IPS-NIHi7 (cell line): Measurements from ENCODE around the gene IAPP.
"Not testable (repeated sequence)": the region's sequence is repeated elsewhere in the genome, so short reads cannot be mapped to it uniquely, and the experiment has no call there.

Experiments used
- DNase-seq: peaks from one replicate; pipeline ENCODE4 v3.0.0; 2012; ENCODE audit warnings: mixed read lengths; ENCODE audit errors: extremely low spot score

IAPP gene

DNA sequence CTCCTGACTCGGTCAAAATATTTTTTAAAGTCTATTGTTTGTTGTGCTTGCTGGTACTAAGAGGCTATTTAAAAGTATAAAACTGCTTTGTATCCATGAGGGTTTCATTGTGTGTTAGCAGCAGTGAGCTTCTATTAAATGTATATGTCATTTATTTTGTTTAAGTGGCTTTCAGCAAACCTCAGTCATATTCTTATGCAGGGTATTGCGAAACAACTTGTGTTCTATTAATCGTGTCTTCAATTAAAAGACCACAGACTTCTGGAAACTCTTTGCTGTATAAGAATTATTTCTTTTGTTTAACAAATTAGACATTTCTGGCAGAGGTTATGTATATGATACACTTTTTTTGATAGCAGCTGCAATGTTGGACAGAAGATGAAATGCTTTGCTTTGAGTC, 6.5 kb downstream of the IAPP start:
- no peak for DNase-seq

DNA sequence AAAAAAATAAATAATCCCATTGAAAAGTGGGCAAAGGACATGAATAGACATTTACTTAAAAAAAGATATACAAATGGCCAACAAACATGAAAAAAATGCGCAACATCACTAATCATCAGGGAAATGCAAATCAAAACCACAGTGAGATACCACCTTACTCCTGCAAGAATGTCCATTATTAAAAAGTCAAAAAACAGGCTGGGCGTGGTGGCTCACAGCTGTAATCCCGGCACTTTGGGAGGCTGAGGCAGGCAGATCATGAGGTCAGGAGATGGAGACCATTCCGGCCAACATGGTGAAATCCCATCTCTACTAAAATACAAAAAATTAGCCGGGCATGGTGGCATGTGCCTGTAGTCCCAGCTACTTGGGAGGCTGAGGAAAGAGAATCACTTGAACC, 8.6 kb downstream of the IAPP start:
- not testable (repeated sequence) for DNase-seq

DNA sequence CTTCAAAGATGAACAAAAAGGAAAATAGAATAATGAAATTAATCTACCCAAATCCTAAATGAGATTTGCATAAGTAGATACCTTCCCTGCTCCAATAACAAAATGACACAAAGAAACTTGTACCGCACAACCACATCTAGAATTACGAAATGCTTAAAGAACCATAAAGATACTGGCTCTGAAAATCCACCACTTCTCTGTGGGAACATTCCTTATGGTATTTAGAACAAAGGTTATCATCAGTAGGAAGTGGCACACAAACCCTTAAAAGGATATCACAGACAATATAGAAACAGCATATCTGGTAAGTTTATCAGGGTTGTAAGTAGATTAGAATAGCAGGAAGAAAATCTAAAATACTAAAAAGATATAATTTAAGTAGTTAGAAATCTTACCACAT, 11.6 kb downstream of the IAPP start:
- DNase-seq: no peak

DNA sequence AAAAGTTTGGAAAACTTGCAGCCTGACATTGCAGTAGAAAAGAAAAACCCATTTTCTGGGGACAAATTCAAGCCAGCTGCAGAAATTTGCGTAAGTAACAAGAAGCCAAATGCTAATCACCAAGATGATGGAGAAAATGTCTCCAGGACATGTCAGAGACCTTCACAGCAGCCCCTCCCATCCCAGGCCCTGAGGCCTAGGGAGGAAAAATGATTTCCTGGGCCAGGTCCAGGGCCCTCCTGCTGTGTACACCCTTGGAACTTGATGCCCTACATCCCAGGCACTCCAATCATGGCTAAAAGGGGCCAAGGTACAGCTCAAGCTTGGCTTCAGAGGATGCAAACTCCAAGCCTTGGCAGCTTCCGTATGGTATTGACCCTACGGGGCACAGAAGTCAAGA, 14.5 kb downstream of the IAPP start:
- no peak for DNase-seq

DNA sequence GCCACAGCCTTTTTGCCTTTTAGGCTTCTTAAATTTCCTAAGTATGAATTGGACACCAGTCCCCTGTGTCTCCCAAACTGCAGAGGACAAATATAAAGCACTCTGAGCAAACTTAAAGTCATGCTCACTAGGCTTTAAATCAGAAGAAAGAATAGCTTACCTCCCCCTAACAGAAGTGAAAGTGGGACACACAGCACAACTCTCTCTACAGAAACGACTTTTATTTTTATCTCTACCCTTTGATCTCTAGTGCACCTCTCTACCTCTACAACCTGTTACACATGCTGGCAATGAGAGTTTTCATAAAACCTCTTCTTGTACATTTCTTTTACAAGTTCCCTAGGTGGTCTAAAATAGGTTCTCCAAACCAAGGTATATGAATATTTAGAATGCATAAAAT, 19.7 kb downstream of the IAPP start:
- DNase-seq: no peak

DNA sequence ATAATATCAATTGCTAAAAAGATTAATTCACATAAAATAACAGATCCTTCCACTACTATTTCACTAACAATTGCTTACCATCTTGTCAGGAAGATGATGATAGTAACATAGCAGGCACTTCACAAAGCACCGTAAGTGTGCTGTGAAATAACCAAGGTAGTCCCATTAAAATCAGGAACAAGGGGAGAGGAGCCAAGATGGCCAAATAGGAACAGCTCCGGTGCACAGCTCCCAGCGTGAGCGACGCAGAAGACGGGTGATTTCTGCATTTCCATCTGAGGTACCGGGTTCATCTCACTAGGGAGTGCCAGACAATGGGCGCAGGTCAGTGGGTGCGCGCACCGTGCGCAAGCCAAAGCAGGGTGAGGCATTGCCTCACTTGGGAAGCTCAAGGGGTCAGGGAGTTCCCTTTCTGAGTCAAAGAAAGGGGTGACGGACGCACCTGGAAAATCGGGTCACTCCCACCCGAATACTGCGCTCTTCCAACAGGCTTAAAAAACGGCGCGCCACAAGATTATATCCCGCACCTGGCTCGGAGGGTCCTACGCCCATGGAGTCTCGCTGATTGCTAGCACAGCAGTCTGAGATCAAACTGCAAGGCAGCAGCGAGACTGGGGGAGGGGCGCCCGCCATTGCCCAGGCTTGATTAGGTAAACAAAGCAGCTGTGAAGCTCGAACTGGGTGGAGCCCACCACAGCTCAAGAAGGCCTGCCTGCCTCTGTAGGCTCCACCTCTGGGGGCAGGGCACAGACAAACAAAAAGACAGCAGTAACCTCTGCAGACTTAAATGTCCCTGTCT, 22.3 kb downstream of the IAPP start:
- not testable (repeated sequence) for DNase-seq

DNA sequence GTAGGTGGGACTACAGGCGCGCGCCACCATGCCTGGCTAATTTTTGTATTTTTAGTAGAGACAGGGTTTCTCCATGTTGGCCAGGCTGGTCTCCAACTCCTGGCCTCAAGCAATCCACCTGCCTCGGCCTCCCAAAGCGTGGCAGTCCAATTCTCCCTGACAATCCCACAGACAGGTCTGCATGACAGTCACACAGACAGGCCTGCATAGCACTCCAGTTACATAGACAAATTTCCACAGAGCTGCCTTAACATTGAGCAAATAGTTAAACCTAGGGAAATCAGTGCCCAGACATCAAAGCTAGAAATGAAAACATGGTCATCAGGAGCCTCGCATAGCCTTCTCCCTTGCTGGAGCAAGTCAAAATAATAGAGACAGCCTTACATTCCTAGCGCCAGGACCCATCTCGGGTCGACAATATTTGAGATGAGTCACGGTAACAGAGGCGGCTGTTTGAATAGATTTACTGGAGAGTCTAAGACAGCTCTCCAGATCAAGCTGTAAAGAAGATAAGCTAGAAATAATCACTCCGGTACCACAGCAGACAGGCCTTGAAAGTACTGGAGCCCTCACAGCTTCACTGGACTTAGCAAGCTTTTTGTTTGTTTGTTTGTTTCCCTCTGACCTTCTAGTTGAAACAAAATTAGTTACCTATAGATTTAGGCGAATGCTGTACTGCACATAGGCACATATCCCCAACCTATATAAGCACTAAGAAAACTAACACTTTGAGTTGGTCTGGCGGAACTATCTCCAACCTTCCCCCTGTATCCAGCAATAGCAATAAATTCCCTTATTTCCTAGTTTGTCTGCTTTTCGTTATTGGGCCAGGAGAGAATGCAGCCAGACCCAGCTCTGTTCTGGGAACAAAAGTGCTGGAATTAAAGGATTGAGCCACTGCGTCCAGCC, 40.9 kb downstream of the IAPP start:
- DNase-seq: no peak

DNA sequence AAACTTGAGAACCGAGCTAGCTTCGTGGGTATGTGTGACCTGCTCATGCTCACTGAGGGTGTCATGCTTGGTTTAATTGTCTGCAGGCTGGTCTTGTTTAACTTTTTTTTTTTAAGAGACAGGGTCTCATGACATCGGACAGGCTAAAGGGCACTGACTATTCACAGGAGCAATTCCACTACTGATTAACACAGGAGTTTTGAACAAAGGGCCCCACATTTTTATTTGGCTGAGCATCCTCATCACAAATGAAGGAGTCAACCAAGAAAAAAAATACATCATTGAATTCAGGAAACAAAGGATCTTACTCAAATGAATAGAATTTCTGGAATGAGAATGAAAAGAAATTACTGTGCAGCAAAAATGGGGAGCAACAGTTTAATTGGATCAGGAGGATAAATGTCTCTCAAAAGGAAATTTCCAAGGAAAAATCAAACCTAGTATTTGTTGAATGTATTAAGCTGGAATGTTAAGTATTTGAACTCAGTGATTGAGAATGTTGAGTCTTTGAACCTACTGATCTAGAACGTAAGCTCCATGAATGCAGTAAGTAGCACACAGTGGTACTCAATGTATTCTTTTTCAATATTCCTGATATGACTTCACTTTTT, 43.9 kb downstream of the IAPP start:
- no peak for DNase-seq

DNA sequence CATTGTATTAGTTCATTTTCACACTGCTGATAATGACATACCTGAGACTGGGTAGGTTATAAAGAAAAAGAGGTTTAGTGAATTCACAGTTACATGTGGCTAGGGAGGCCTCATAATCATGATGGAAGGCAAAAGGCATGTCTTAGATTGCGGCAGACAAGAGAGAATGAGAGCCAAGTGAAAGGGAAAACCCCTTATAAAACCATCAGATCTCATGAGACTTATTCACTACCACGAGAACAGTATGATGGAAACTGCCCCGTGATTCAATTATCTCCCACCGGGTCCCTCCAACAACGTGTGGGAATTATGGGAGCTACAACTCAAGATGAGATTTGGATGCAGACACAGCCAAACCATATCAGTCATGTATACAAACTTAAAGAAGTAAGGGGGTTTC, 45.7 kb downstream of the IAPP start:
- not testable (repeated sequence) for DNase-seq

DNA sequence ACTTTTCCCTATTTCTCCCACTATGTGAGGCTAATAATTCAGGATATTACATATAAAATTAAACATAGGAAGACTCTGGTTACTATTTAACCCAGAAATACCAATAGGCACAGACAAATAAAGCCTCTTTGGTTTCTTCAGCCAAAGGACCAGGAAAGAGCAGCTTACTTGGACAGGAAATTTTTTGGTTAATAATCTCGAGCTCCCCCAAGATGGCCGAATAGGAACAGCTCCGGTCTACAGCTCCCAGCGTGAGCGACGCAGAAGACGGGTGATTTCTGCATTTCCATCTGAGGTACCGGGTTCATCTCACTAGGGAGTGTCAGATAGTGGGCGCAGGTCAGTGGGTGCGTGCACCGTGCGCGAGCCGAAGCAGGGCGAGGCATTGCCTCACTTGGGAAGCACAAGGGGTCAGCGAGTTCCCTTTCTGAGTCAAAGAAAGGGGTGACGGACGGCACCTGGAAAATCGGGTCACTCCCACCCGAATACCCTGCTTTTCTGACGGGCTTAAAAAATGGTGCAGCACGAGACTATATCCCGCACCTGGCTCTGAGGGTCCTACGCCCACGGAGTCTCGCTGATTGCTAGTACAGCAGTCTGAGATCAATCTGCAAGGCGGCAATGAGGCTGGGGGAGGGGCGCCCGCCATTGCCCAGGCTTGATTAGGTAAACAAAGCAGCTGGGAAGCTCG, 46.5 kb downstream of the IAPP start:
- not testable (repeated sequence) for DNase-seq

DNA sequence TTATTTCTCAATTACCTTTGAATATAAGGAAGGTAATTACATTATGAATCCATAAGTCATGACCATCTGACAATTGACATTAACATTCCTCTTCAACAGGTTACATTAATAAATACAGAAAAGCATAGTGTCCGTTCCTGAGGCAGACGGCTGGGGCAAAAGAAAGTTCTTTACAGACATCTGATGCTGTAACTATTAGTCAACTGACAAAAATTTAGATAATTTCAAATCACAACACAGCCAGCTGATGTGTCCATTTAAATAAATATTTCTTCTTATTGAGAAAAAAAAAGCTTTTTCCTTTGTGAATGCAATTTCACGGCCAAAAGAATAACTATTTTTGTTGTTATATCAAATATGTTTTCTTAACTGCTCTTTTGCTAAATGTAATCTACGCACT, 55.5 kb downstream of the IAPP start:
- no peak for DNase-seq
